Measurements from ENCODE around the gene ZNRD2.

DNA sequence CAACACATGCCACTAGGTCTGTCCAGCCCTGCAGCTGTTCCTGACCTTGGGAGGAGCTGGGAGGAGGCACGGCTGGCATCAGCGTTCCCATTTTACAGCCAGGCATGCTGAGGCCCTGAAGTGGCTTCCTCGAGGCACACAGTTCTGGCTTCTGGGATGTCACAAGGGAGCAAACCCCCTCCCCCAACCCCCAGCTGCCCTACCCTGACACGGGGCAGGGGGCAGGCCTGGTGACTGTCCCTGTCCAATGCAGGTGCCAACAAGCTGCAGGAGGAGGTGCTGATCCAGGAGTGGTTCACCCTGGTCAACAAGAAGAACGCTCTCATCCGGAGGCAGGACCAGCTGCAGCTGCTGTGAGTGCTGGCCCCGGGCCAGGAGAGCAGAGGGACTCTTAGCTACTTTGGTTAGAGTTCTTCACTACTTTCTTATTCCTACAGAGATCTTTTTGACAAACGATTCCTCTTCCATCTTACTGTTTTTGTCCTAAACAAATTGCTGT is 20.0 kb downstream of the ZNRD2 start:
- no peak for TF ChIP-seq POLR2A (IDR thresholded peaks at IDR 0.05)
- TF ChIP-seq CTCF (IDR thresholded peaks at IDR 0.05): no peak
